Activated CD4-positive, CD25-positive, alpha-beta regulatory T cell treated with anti-CD3 and anti-CD28 coated beads, Interleukin-2, amount 50 U/mL, for 16 hours (primary cell): Measurements from ENCODE around the gene CCDC167.
"Not testable (repeated sequence)": the region's sequence is repeated elsewhere in the genome, so short reads cannot be mapped to it uniquely, and the experiment has no call there.

Experiments
- DNase-seq: peaks from one replicate; pipeline ENCODE4 v3.0.0-alpha.2; 2020; ENCODE audit warnings: low read depth, low spot score

The CCDC167 gene

GRCh38 chr6:37511201-37511600 is 11.5 kb upstream of the CCDC167 start:
- no peak for DNase-seq

GRCh38 chr6:37507690-37508421 is 8.2 kb upstream of the CCDC167 start:
- DNase-seq: no peak

- no peak for DNase-seq
These were observed 7.4 kb upstream of the CCDC167 start for GRCh38 chr6:37507077-37507476.

- DNase-seq: no peak
These were observed 6.8 kb upstream of the CCDC167 start for GRCh38 chr6:37506479-37506878.

- DNase-seq: no peak
These were observed 4.3 kb upstream of the CCDC167 start for GRCh38 chr6:37504024-37504423.

GRCh38 chr6:37503309-37503965 is 3.7 kb upstream of the CCDC167 start:
- no peak for DNase-seq

- DNase-seq: peak; percentile 34
These were observed 3.1 kb upstream of the CCDC167 start for GRCh38 chr6:37502703-37503291.

GRCh38 chr6:37501632-37502491 is 2.2 kb upstream of the CCDC167 start:
- DNase-seq: no peak

- not testable (repeated sequence) for DNase-seq
These were observed 1.2 kb upstream of the CCDC167 start for GRCh38 chr6:37500904-37501303.

- DNase-seq: no peak
These were observed 558 bp upstream of the CCDC167 start for GRCh38 chr6:37500294-37500608.

- DNase-seq: no peak
These were observed 2.5 kb downstream of the CCDC167 start for GRCh38 chr6:37496951-37497885.

GRCh38 chr6:37495244-37495934 is 4.3 kb downstream of the CCDC167 start:
- no peak for DNase-seq

- DNase-seq: no peak
These were observed 6.1 kb downstream of the CCDC167 start for GRCh38 chr6:37493661-37493995.

GRCh38 chr6:37492991-37493660 is 6.6 kb downstream of the CCDC167 start:
- no peak for DNase-seq

- DNase-seq: no peak
These were observed 7.3 kb downstream of the CCDC167 start for GRCh38 chr6:37492236-37492972.

GRCh38 chr6:37491830-37492208 is 7.9 kb downstream of the CCDC167 start:
- no peak for DNase-seq

GRCh38 chr6:37491171-37491829 is 8.4 kb downstream of the CCDC167 start:
- no peak for DNase-seq

GRCh38 chr6:37490536-37491170 is 9.0 kb downstream of the CCDC167 start:
- no peak for DNase-seq
